GM19193 (cell line): ENCODE data around the gene KDM7A.

Experiments
- POLR2A ChIP-seq: IDR thresholded peaks from 4 replicates; pipeline ENCODE4 v1.6.1; 2011; ENCODE audit not compliant: insufficient read depth, insufficient read length; ENCODE audit errors: extremely low read depth

Gene KDM7A

GRCh38 chr7:140142031-140142430, 34.8 kb downstream of the KDM7A start:
- TF ChIP-seq POLR2A, result no peak

- TF ChIP-seq POLR2A, result no peak
Measured at GRCh38 chr7:140141256-140141655, 35.5 kb downstream of the KDM7A start.

- TF ChIP-seq POLR2A, result no peak
Measured at GRCh38 chr7:140137078-140137477, 39.7 kb downstream of the KDM7A start.

- no peak for TF ChIP-seq POLR2A
Measured at GRCh38 chr7:140136073-140136472, 40.7 kb downstream of the KDM7A start.

- TF ChIP-seq POLR2A, result no peak
Measured at GRCh38 chr7:140134039-140134438, 42.7 kb downstream of the KDM7A start.

- no peak for TF ChIP-seq POLR2A
Measured at GRCh38 chr7:140127360-140128127, 49.2 kb downstream of the KDM7A start.

GRCh38 chr7:140126435-140127034, 50.2 kb downstream of the KDM7A start:
- no peak for TF ChIP-seq POLR2A

GRCh38 chr7:140122965-140123364, 53.8 kb downstream of the KDM7A start:
- no peak for TF ChIP-seq POLR2A

GRCh38 chr7:140121326-140121725, 55.5 kb downstream of the KDM7A start:
- TF ChIP-seq POLR2A, result no peak

GRCh38 chr7:140096459-140096858, 80.3 kb downstream of the KDM7A start:
- no peak for TF ChIP-seq POLR2A

- TF ChIP-seq POLR2A, result no peak
Measured at GRCh38 chr7:140093375-140093774, 83.4 kb downstream of the KDM7A start.

GRCh38 chr7:140085447-140085846, 91.3 kb downstream of the KDM7A start:
- no peak for TF ChIP-seq POLR2A

GRCh38 chr7:140084972-140085371, 91.8 kb downstream of the KDM7A start:
- no peak for TF ChIP-seq POLR2A

GRCh38 chr7:140084142-140084655, 92.6 kb downstream of the KDM7A start:
- TF ChIP-seq POLR2A, result no peak

- no peak for TF ChIP-seq POLR2A
Measured at GRCh38 chr7:140082770-140083169, 94.0 kb downstream of the KDM7A start.

GRCh38 chr7:140081774-140082425, 94.9 kb downstream of the KDM7A start:
- TF ChIP-seq POLR2A, result no peak
